PC-9 (cell line): ENCODE data around the gene CRYBB2. TPM values are rescaled to one million over a fixed set of nuclear protein-coding genes. Genes with fewer than 3 reads are reported as not detected.

Source experiments
- BruUV-seq: library from RNA; stranded (reverse); fragments of 400-500 nt; replicated peaks from 2 replicates; lab custom pipeline; 2021; lab: Mats Ljungman, UMichigan
- CTCF ChIA-PET: fragments of 300-600 bp; sonication (Branson Sonifier 250); formaldehyde crosslinking; loops from one replicate; lab custom pipeline; 2022; ENCODE audit warnings: antibody characterized with exemption; lab: Charles Lee
- POLR2A ChIA-PET: fragments of 300-600 bp; sonication (Branson Sonifier 250); formaldehyde crosslinking; loops from one replicate; lab custom pipeline; 2022; ENCODE audit warnings: antibody characterized with exemption; ENCODE audit not compliant: unreplicated experiment; lab: Charles Lee
- DNase-seq, 2 experiments: peaks; one replicate each; pipeline versions ENCODE4 v3.0.0 to v3.0.0-alpha.2; 2015 to 2022; ENCODE audit warnings: mixed read lengths in 1 of 2
- H2AFZ ChIP-seq: fragments of 200-600 bp; sonication (generic); 2 replicates; pipeline ENCODE4 v1.8.1; 2017; ENCODE audit warnings: antibody characterized with exemption
- H3F3A ChIP-seq: fragments of 200-600 bp; sonication (generic); 2 replicates; pipeline ENCODE4 v1.8.1; 2017; ENCODE audit warnings: antibody characterized with exemption, mild to moderate bottlenecking, low read depth; ENCODE audit not compliant: insufficient read depth
- H3K27ac ChIP-seq: fragments of 200-600 bp; sonication (generic); 2 replicates; pipeline ENCODE4 v1.6.1; 2016; ENCODE audit warnings: mixed run types
- H3K27me3 ChIP-seq: fragments of 200-600 bp; sonication (generic); 2 replicates; pipeline ENCODE4 v1.6.1; 2016; ENCODE audit warnings: low read depth, mixed run types; ENCODE audit not compliant: insufficient read depth
- H3K36me3 ChIP-seq: fragments of 200-600 bp; sonication (generic); 2 replicates; pipeline ENCODE4 v1.6.1; 2016; ENCODE audit warnings: low read depth, mixed run types
- H3K4me1 ChIP-seq: fragments of 200-600 bp; sonication (generic); replicated peaks from 2 replicates; pipeline ENCODE4 v1.6.1; 2016; ENCODE audit warnings: mixed run types; ENCODE audit not compliant: insufficient read depth
- H3K4me2 ChIP-seq: fragments of 200-600 bp; sonication (generic); 2 replicates; pipeline ENCODE4 v1.6.1; 2017; ENCODE audit warnings: mixed run types
- H3K4me3 ChIP-seq: fragments of 200-600 bp; sonication (generic); 2 replicates; pipeline ENCODE4 v1.6.1; 2016; ENCODE audit warnings: mixed run types
- H3K79me2 ChIP-seq: fragments of 200-600 bp; sonication (generic); 2 replicates; pipeline ENCODE4 v1.6.1; 2017; ENCODE audit warnings: low read depth, mixed run types
- H3K9me2 ChIP-seq: fragments of 200-600 bp; sonication (generic); 2 replicates; pipeline ENCODE4 v1.8.1; 2017; ENCODE audit warnings: mild to moderate bottlenecking; ENCODE audit not compliant: insufficient read depth
- H3K9me3 ChIP-seq: fragments of 200-600 bp; sonication (generic); 2 replicates; pipeline ENCODE4 v1.8.1; 2016; ENCODE audit warnings: low read depth; ENCODE audit not compliant: insufficient read depth
- H4K20me1 ChIP-seq: fragments of 200-600 bp; sonication (generic); 2 replicates; pipeline ENCODE4 v1.8.1; 2017; ENCODE audit not compliant: insufficient read depth
- EZH2 ChIP-seq: fragments of 200-600 bp; sonication (generic); IDR thresholded peaks from 2 replicates; pipeline ENCODE4 v1.8.0; 2017; ENCODE audit warnings: antibody characterized with exemption, low read depth
- intact Hi-C: fragments of 100-400 bp; cut with micrococcal nuclease; formaldehyde crosslinking; loops from one replicate; pipeline ENCODE4 v1.10.0; 2022; ENCODE audit not compliant: unreplicated experiment
- total RNA-seq: library from RNA; stranded (reverse); gene quantifications from 2 replicates; pipeline ENCODE4 v1.2.3, GENCODE V29; 2021
- TF ChIP-seq, protein P1 (sequence below): fragments of 200-600 bp; sonication (generic); conservative IDR thresholded peaks from 2 replicates; pipeline ENCODE4 v1.6.1; 2017; ENCODE audit warnings: mixed run types, antibody characterized with exemption, mild to moderate bottlenecking, moderate library complexity

The CRYBB2 gene
- total RNA-seq, 1 experiment from 2014 or later, result 1.0 TPM

- POLR2A ChIA-PET, result no interaction called here
- no peak overlapping the region for H3K4me2 ChIP-seq
- intact Hi-C loops, result no loop called here
- TF ChIP-seq EZH2, result no peak
- TF ChIP-seq, protein P1, sequence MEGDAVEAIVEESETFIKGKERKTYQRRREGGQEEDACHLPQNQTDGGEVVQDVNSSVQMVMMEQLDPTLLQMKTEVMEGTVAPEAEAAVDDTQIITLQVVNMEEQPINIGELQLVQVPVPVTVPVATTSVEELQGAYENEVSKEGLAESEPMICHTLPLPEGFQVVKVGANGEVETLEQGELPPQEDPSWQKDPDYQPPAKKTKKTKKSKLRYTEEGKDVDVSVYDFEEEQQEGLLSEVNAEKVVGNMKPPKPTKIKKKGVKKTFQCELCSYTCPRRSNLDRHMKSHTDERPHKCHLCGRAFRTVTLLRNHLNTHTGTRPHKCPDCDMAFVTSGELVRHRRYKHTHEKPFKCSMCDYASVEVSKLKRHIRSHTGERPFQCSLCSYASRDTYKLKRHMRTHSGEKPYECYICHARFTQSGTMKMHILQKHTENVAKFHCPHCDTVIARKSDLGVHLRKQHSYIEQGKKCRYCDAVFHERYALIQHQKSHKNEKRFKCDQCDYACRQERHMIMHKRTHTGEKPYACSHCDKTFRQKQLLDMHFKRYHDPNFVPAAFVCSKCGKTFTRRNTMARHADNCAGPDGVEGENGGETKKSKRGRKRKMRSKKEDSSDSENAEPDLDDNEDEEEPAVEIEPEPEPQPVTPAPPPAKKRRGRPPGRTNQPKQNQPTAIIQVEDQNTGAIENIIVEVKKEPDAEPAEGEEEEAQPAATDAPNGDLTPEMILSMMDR, result no peak
- H3F3A ChIP-seq, result no peaks in the 10 kb centered on the region
- H2AFZ ChIP-seq, result no peak overlapping the region
- no peaks in the 10 kb centered on the region for H4K20me1 ChIP-seq
- H3K9me2 ChIP-seq, result no peaks in the 10 kb centered on the region
- no peaks in the 10 kb centered on the region for H3K9me3 ChIP-seq
- no peaks in the 10 kb centered on the region for H3K79me2 ChIP-seq
- no peaks in the 10 kb centered on the region for H3K4me1 ChIP-seq
- no peak overlapping the region for H3K4me3 ChIP-seq
- H3K36me3 ChIP-seq, result no peaks in the 10 kb centered on the region
- H3K27me3 ChIP-seq, result no peaks in the 10 kb centered on the region
- DNase-seq, result no peak
- H3K27ac ChIP-seq, result no peak overlapping the region
- no TSS peak for BruUV-seq
- CTCF ChIA-PET, result no interaction called here
Observed at GRCh38 chr22:25212337-25212736, 7.1 kb upstream of the CRYBB2 start.

- POLR2A ChIA-PET, result no interaction called here
- H3K27me3 ChIP-seq, result no peaks in the 10 kb centered on the region
- no peak overlapping the region for H3K4me3 ChIP-seq
Observed at GRCh38 chr22:25213221-25213620, 6.2 kb upstream of the CRYBB2 start.

GRCh38 chr22:25216230-25216629, 3.2 kb upstream of the CRYBB2 start:
- TF ChIP-seq, protein P1, result no peak
- TF ChIP-seq EZH2, result no peak
- Histone ChIP-seq H3K9me2 (no peaks in the 10 kb centered on the region), H2AFZ (no peak overlapping the region), H3K27ac (no peak overlapping the region), H3K4me3 (no peak overlapping the region), H3K36me3 (no peaks in the 10 kb centered on the region), H3F3A (no peaks in the 10 kb centered on the region), H3K27me3 (0 out of 2 replicates have a peak, but pooled peaks cover 4% of the 10 kb centered on the region), H3K4me2 (no peak overlapping the region), H4K20me1 (no peaks in the 10 kb centered on the region), H3K79me2 (no peaks in the 10 kb centered on the region), H3K9me3 (no peaks in the 10 kb centered on the region), H3K4me1 (no peaks in the 10 kb centered on the region)
- CTCF ChIA-PET, result no interaction called here
- intact Hi-C loops, result no loop called here
- no peak for DNase-seq
- BruUV-seq, result no TSS peak
- POLR2A ChIA-PET, result no interaction called here

More at GRCh38 chr22:25213221-25213620, 6.2 kb upstream of the CRYBB2 start:
- H3K4me2 ChIP-seq, result no peak overlapping the region
- H3K4me1 ChIP-seq, result no peaks in the 10 kb centered on the region
- CTCF ChIA-PET, result no interaction called here
- intact Hi-C loops, result no loop called here
- H4K20me1 ChIP-seq, result no peaks in the 10 kb centered on the region
- H3K9me2 ChIP-seq, result no peaks in the 10 kb centered on the region
- H3K79me2 ChIP-seq, result no peaks in the 10 kb centered on the region
- H3K36me3 ChIP-seq, result no peaks in the 10 kb centered on the region
- H3K27ac ChIP-seq, result no peak overlapping the region
- H2AFZ ChIP-seq, result no peak overlapping the region
- BruUV-seq, result no TSS peak
- H3F3A ChIP-seq, result no peaks in the 10 kb centered on the region
- no peak for TF ChIP-seq EZH2
- TF ChIP-seq, protein P1, result no peak
- DNase-seq, result no peak
- H3K9me3 ChIP-seq, result no peaks in the 10 kb centered on the region
